ENCODE data around the gene EZR.

DNA sequence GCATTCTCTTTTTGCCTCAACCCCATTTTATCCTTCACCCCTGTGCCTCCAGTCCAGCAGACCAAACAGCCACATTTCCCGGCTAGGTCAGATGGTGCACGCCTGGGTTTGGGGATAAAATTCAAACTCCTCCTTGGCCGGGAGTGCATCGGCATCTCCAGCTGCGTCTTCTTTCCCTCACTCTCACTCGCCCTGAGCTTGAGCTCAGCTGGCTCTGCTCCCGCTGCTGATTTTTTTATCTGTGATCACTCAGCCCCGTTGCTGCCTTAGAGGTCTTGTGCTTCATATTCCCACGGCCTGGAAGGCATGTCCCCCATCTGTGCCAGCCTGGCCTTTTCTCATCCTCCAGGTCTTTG is 6.8 kb upstream of the EZR start:
- TF ChIP-seq, protein P1, sequence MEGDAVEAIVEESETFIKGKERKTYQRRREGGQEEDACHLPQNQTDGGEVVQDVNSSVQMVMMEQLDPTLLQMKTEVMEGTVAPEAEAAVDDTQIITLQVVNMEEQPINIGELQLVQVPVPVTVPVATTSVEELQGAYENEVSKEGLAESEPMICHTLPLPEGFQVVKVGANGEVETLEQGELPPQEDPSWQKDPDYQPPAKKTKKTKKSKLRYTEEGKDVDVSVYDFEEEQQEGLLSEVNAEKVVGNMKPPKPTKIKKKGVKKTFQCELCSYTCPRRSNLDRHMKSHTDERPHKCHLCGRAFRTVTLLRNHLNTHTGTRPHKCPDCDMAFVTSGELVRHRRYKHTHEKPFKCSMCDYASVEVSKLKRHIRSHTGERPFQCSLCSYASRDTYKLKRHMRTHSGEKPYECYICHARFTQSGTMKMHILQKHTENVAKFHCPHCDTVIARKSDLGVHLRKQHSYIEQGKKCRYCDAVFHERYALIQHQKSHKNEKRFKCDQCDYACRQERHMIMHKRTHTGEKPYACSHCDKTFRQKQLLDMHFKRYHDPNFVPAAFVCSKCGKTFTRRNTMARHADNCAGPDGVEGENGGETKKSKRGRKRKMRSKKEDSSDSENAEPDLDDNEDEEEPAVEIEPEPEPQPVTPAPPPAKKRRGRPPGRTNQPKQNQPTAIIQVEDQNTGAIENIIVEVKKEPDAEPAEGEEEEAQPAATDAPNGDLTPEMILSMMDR (IDR thresholded peaks at IDR 0.05): no peak
- TF ChIP-seq EP300 (IDR thresholded peaks at IDR 0.05): no peak
- no peak for TF ChIP-seq POLR2AphosphoS5 (IDR thresholded peaks at IDR 0.05)
